Transverse colon (tissue), 4 donors: ENCODE measurements around the gene MAK. TPM values are rescaled to one million over a fixed set of nuclear protein-coding genes. Genes with fewer than 3 reads are reported as not detected.
"Not testable (repeated sequence)": the region's sequence is repeated elsewhere in the genome, so short reads cannot be mapped to it uniquely, and the experiment has no call there.

ENCODE experiments used
- DNase-seq: peaks from one replicate; pipeline ENCODE4 v3.0.0-alpha.2; 2019
- H3K27ac ChIP-seq, 4 donors: fragments of 200-600 bp; sonication (generic); 2 replicates each; pipeline ENCODE4 v1.5.1; 2016 to 2018; ENCODE audit warnings: inconsistent platforms in 4 of 4
- H3K27me3 ChIP-seq: fragments of 200-600 bp; sonication (generic); 2 replicates; pipeline ENCODE4 v1.5.1; 2017; ENCODE audit warnings: inconsistent platforms
- H3K36me3 ChIP-seq, 4 donors: fragments of 200-600 bp; sonication (generic); 2 replicates each; pipeline ENCODE4 v1.5.1; 2017 to 2019; ENCODE audit warnings: inconsistent platforms in 4 of 4
- H3K4me1 ChIP-seq, 4 donors: fragments of 200-600 bp; sonication (generic); 2 replicates each; pipeline ENCODE4 v1.5.1; 2017 to 2020; ENCODE audit warnings: inconsistent platforms in 4 of 4
- H3K4me3 ChIP-seq, 4 donors: fragments of 200-600 bp; sonication (generic); 1 replicate in 1 of 4; 2 replicates in 3 of 4; pipeline versions ENCODE4 v1.5.1 to v1.6.1; 2017 to 2019; ENCODE audit warnings: inconsistent platforms in 4 of 4
- H3K9me3 ChIP-seq, 2 donors: fragments of 200-600 bp; sonication (generic); 2 replicates each; pipeline ENCODE4 v1.5.1; 2017 to 2019; ENCODE audit warnings: inconsistent platforms in 2 of 2
- EP300 ChIP-seq: sonication (generic); formaldehyde crosslinking; IDR thresholded peaks from one replicate; pipeline ENCODE4 v1.6.1; 2017; ENCODE audit warnings: antibody characterized with exemption, low read depth
- POLR2A ChIP-seq: fragments of 450-650 bp; IDR thresholded peaks from one replicate; pipeline ENCODE4 v1.6.1; 2016; ENCODE audit warnings: antibody characterized with exemption, mild to moderate bottlenecking, moderate library complexity
- POLR2AphosphoS5 ChIP-seq, 3 donors: sonication (generic); formaldehyde crosslinking; IDR thresholded peaks; one replicate each; pipeline ENCODE4 v1.6.1; 2016; ENCODE audit warnings: antibody characterized with exemption in 3 of 3
- WGBS, 2 donors: methylation state at CpG; one replicate each; pipeline ENCODE4 v1.1.5; 2018; ENCODE audit warnings: low coverage in 1 of 2; 5-methylcytosine and 5-hydroxymethylcytosine counted together
- in situ Hi-C, 4 donors: fragments of 200-750 bp; cut with MboI; loops; one replicate each; pipeline versions ENCODE4 v1.15.0 to v1.15.1; 2017; ENCODE audit warnings: low sequenced_read_pairs in 3 of 4, low pct_ligation_motif_present in 1 of 4, low pct_unique_long_range_greater_than_20kb in 1 of 4
- intact Hi-C: fragments of 100-400 bp; cut with DNase I; formaldehyde crosslinking; loops from one replicate; pipeline ENCODE4 v1.15.1; 2023; ENCODE audit warnings: low total_unique reads
- total RNA-seq, 4 donors: library from RNA; depleted of rRNA; stranded (reverse); fragments of >200 nt; gene quantifications; one replicate each; pipeline ENCODE4 v1.1.0, GENCODE V29; 2016
- TF ChIP-seq, protein P1 (sequence below), 5 experiments: fragments of 200-600 bp in 3 of 5; fragments of 450-650 bp in 2 of 5; sonication (generic) in 3 of 5; IDR thresholded peaks; 1 replicate in 2 of 5; 2 replicates in 3 of 5; pipeline ENCODE4 v1.5.1; 2016 to 2017; ENCODE audit warnings: antibody characterized with exemption in 5 of 5, inconsistent platforms in 3 of 5, mild to moderate bottlenecking in 2 of 5, moderate library complexity in 1 of 5

Gene MAK
- total RNA-seq, 4 donors from 2014 or later = not detected

DNA sequence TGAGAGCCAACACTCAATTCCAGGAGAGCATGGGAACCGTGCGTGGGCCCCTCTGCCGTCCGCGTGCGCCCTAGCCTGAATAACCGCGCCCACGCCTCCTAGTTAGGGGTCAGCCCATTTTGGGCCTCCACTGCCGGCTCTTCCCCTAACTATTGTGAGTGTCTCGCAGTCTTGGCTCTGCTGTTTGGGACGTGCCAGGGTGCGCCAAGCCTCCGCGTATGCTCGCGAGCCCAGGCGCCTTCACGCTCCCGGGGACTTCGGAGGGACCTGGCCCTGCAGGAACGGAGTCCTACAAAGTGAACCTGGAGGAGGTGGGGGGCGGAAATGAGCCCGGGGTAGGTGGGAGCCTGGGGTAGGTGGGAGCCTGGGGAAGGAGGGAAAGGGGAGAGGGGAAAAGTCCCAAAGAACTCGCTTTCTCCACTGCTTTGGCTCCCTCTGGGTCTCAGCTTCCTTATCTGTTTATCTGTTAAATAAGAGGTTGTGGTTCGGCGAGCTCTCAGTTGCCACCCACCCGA lies 44.4 kb upstream of the MAK start:
- no peak overlapping the region for H3K27ac ChIP-seq
- H3K4me3 ChIP-seq = no peak overlapping the region
- no peaks in the 10 kb centered on the region for H3K9me3 ChIP-seq
- H3K27me3 ChIP-seq = peaks cover 73% of the 10 kb centered on the region
- in situ Hi-C loops = no loop called here
- peaks cover 0 to 16% (median 4%) of the 10 kb centered on the region in 4 donors for H3K4me1 ChIP-seq
- intact Hi-C loops = no loop called here
- no peak for DNase-seq
- TF ChIP-seq EP300 (no peak), POLR2A (no peak), POLR2AphosphoS5 (IDR thresholded peaks at IDR 0.05) (no peak)
- TF ChIP-seq, protein P1, sequence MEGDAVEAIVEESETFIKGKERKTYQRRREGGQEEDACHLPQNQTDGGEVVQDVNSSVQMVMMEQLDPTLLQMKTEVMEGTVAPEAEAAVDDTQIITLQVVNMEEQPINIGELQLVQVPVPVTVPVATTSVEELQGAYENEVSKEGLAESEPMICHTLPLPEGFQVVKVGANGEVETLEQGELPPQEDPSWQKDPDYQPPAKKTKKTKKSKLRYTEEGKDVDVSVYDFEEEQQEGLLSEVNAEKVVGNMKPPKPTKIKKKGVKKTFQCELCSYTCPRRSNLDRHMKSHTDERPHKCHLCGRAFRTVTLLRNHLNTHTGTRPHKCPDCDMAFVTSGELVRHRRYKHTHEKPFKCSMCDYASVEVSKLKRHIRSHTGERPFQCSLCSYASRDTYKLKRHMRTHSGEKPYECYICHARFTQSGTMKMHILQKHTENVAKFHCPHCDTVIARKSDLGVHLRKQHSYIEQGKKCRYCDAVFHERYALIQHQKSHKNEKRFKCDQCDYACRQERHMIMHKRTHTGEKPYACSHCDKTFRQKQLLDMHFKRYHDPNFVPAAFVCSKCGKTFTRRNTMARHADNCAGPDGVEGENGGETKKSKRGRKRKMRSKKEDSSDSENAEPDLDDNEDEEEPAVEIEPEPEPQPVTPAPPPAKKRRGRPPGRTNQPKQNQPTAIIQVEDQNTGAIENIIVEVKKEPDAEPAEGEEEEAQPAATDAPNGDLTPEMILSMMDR (IDR thresholded peaks at IDR 0.05) = no peak
- no peaks in the 10 kb centered on the region for H3K36me3 ChIP-seq
- WGBS, 2 donors = 25% methylated on average over 28 of the region's 28 CpGs; no CpG with 5 or more reads in 1 of the 2 donors

DNA sequence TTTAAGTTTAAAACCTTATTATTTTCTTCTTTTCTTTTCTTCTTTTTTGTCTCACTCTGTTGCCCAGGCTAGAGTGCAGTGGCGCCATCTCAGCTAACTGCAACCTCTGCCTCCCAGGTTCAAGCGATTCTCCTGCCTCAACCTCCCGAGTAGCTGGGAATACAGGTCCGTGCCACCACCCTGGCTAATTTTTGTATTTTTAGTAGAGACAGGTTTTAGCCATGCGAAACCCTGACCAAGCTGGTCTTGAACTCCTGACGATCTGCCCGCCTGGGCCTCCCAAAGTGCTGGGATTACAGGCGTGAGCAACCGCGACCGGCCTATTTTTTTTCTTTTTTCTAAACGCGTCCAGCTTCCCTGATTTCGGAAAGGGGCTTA lies 43.9 kb upstream of the MAK start:
- H3K27me3 ChIP-seq = peaks cover 68% of the 10 kb centered on the region
- in situ Hi-C loops = not testable (repeated sequence)
- 19 to 35% methylated on average over 7 to 14 of the region's 14 CpGs for WGBS, 2 donors

DNA sequence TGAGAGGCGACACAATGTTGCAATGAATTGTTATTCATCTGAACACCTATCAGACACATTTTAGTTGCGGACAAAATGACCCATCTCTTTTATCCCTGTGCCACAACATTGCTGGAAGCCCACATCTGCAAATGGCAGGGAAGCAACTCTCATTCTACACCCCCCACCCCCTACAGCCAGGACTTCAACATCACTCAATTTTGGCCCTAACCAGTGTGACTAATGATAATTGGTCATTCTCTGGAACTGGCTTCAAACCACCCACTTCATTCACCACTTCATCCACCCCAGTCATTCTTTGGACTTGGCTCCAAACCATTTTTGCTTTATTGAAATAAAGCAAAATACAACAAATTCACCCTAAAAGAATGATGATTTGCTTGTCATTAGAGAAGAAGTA lies 42.0 kb upstream of the MAK start:
- Histone ChIP-seq H3K27me3 (peaks cover 50% of the 10 kb centered on the region), H3K4me1 (peaks cover 0 to 6% (median 0%) of the 10 kb centered on the region in 4 donors), H3K27ac (no peak overlapping the region), H3K4me3 (no peak overlapping the region), H3K9me3 (no peaks in the 10 kb centered on the region), H3K36me3 (no peaks in the 10 kb centered on the region)
- TF ChIP-seq POLR2A = no peak
- TF ChIP-seq, protein P1 (IDR thresholded peaks at IDR 0.05) = no peak
- TF ChIP-seq EP300 = no peak
- no peak for TF ChIP-seq POLR2AphosphoS5 (IDR thresholded peaks at IDR 0.05)
- intact Hi-C loops (no loop called here), in situ Hi-C loops (no loop called here)
- WGBS, 2 donors = 84 to 94% methylated on average over 2 of the region's 2 CpGs
- no peak for DNase-seq

More for the DNA sequence above, 43.9 kb upstream of the MAK start:
- H3K27ac ChIP-seq, DNase-seq, H3K4me3 ChIP-seq, H3K9me3 ChIP-seq, H3K36me3 ChIP-seq, intact Hi-C loops: not testable (repeated sequence)
- peaks cover 0 to 16% (median 4%) of the 10 kb centered on the region in 4 donors for H3K4me1 ChIP-seq

DNA sequence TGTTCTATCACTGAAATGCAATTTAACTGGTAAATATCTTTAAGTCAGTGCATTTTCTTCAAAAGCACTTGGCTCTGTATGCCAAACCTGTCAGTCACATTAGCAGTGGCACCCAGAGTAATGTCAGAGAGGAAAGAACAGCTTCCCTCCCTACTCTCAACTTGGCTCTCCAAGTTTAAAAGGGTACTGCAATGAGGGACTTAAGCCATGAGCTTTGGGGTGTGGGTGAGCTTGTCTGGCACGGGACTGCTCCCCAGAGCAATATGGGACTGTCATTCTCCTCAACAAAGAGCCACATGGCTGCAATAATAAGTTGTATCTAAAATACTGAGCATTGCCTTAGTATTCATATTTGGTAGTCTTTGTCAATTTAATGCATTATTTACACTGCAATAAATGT lies 39.5 kb upstream of the MAK start:
- H3K27ac ChIP-seq = no peak overlapping the region
- H3K4me3 ChIP-seq = no peak overlapping the region
- TF ChIP-seq POLR2AphosphoS5 (IDR thresholded peaks at IDR 0.05) (no peak), EP300 (no peak), POLR2A (no peak)
- TF ChIP-seq, protein P1 (IDR thresholded peaks at IDR 0.05) = no peak
- in situ Hi-C loops (no loop called here), intact Hi-C loops (no loop called here)
- no peaks in the 10 kb centered on the region for H3K9me3 ChIP-seq
- peaks cover 25% of the 10 kb centered on the region for H3K27me3 ChIP-seq
- H3K4me1 ChIP-seq = peaks cover 0 to 6% (median 0%) of the 10 kb centered on the region in 4 donors
- 69 to 100% methylated on average over 1 of the region's 1 CpG for WGBS, 2 donors
- no peak for DNase-seq
- H3K36me3 ChIP-seq = no peaks in the 10 kb centered on the region

DNA sequence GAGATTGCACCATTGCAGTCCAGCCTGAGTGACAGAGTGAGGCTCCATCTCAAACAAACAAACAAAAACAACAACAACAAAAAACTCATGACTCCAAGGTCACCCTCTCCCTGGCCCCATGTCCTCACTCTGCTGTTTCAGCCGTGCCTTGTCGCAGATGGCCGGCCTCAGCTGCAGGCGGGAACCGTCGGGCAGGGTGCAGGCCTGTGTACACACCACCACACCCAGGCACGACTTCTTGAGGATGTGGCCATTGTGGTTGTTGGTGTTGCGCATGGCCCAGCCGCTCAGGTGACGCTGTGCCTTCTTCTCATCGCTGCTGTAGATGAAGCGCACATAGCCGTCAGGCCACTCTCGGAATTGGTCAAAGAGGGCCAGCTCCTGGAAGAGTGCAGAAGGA lies 38.7 kb upstream of the MAK start:
- no peaks in the 10 kb centered on the region for H3K4me1 ChIP-seq
- TF ChIP-seq EP300 (no peak), POLR2A (no peak), POLR2AphosphoS5 (IDR thresholded peaks at IDR 0.05) (no peak)
- TF ChIP-seq, protein P1 (IDR thresholded peaks at IDR 0.05) = no peak
- peaks cover 16% of the 10 kb centered on the region for H3K27me3 ChIP-seq
- H3K36me3 ChIP-seq = no peaks in the 10 kb centered on the region
- DNase-seq = no peak
- H3K27ac ChIP-seq = no peak overlapping the region
- intact Hi-C loops (no loop called here), in situ Hi-C loops (no loop called here)
- 92 to 93% methylated on average over 6 to 14 of the region's 14 CpGs for WGBS, 2 donors
- H3K9me3 ChIP-seq = no peaks in the 10 kb centered on the region
- H3K4me3 ChIP-seq = no peak overlapping the region
